NCI-H2196 (cell line): ENCODE results near the gene EBNA1BP2.

ENCODE experiments used
- DNase-seq: peaks from one replicate; lab custom pipeline; 2025; ENCODE audit not compliant: unreplicated experiment; lab: John Stamatoyannopoulos, UW

The EBNA1BP2 gene

DNA sequence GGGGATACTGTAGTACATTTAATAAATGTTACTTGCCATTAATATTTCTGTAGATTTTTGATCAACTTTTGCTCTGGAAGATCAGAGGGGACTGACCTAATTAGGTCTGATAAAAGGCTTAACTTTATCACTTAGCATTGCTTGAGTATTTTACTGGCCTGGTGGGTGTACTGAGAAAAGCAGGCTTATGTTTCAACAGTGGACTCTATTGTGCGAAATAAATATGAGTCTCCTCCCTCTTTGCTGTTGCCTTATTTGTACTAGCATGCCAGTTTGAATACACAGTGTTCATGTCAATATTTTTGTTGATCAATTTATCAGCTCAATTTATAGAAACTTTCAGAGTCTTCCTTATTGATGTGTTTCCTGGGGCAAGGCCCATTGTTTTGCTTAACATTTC is 49.1 kb downstream of the EBNA1BP2 start:
- no peak for DNase-seq

GRCh38 chr1:43121256-43121900 is 50.7 kb downstream of the EBNA1BP2 start:
- no peak for DNase-seq

DNA sequence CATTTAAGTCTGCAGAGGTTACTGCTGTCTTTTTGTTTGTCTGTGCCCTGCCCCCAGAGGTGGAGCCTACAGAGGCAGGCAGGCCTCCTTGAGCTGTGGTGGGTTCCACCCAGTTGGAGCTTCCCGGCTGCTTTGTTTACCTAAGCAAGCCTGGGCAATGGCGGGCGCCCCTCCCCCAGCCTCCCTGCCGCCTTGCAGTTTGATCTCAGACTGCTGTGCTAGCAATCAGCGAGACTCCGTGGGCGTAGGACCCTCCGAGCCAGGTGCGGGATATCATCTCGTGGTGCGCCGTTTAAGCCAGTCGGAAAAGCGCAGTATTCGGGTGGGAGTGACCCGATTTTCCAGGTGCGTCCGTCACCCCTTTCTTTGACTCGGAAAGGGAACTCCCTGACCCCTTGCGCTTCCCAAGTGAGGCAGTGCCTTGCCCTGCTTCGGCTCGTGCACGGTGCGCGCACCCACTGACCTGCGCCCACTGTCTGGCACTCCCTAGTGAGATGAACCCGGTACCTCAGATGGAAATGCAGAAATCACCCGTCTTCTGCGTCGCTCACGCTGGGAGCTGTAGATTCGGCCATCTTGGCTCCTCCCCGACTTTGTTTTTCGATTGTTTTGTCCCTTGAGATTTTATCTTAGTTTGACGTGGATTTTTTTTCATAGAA is 52.0 kb downstream of the EBNA1BP2 start:
- DNase-seq, result peak; percentile 59
